Endothelial cell of umbilical vein (primary cell): ENCODE data around the gene AGPAT1.

ENCODE experiments used
- CTCF ChIP-seq, 2 donors: IDR thresholded peaks; 1 replicate in 1 of 2; 2 replicates in 1 of 2; pipeline ENCODE4 v1.5.1; 2011; ENCODE audit warnings: low read length in 2 of 2, mild to moderate bottlenecking in 2 of 2, moderate library complexity in 2 of 2, control low read depth in 1 of 2, inconsistent platforms in 1 of 2, low read depth in 1 of 2; ENCODE audit not compliant: insufficient read depth in 1 of 2; ENCODE audit errors: extremely low read depth in 1 of 2
- EZH2 ChIP-seq: IDR thresholded peaks from 2 replicates; pipeline ENCODE4 v1.6.1; 2012; ENCODE audit warnings: borderline replicate concordance, low read depth, mild to moderate bottlenecking, moderate library complexity, low read length, inconsistent platforms; ENCODE audit not compliant: severe bottlenecking
- MAX ChIP-seq: IDR thresholded peaks from 2 replicates; pipeline ENCODE4 v1.6.1; 2011; ENCODE audit not compliant: insufficient read depth, insufficient read length
- MYC ChIP-seq: IDR thresholded peaks from one replicate; pipeline ENCODE4 v1.6.1; 2011; ENCODE audit warnings: mild to moderate bottlenecking, low read depth, low read length
- POLR2A ChIP-seq: IDR thresholded peaks from 2 replicates; pipeline ENCODE4 v1.6.1; 2012; ENCODE audit warnings: low read depth, mild to moderate bottlenecking, control low read depth, low read length
- POLR2AphosphoS5 ChIP-seq: IDR thresholded peaks from 2 replicates; pipeline ENCODE4 v1.6.1; 2012; ENCODE audit warnings: low read depth, mild to moderate bottlenecking, control low read depth, low read length, moderate library complexity; ENCODE audit not compliant: insufficient read depth

DNA sequence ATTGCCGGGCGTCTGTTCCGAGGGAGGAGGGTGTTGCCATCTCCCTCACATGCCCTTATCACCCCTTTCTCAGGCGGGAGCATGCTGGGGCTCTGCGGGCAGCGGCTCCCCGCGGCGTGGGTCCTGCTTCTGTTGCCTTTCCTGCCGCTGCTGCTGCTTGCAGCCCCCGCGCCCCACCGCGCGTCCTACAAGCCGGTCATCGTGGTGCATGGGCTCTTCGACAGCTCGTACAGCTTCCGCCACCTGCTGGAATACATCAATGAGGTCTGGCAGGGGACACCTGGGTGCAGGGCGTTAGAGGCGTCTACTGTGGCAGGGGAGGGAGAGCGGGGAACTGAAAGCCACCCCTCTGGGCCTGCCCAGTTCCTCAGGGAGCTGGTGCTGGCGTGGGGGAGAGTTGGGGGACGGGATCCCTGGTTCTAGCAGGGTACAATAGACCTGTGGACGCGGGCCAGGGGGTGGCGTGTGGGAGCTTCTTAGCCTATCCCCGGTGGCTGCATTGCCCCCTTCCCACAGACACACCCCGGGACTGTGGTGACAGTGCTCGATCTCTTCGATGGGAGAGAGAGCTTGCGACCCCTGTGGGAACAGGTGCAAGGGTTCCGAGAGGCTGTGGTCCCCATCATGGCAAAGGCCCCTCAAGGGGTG is 21.2 kb downstream of the AGPAT1 start:
- TF ChIP-seq CTCF (IDR thresholded peaks at IDR 0.05; ENCODE audit: extremely low read depth in 1 of 2, insufficient read depth in 1 of 2, low read depth in 1 of 2, low read length in 2 of 2) (peak; percentile 17 to 34), POLR2A (no peak), EZH2 (no peak), POLR2AphosphoS5 (no peak), MAX (no peak), MYC (no peak)
